ENCODE measurements around the gene ADAM10.

ADAM10 gene

DNA sequence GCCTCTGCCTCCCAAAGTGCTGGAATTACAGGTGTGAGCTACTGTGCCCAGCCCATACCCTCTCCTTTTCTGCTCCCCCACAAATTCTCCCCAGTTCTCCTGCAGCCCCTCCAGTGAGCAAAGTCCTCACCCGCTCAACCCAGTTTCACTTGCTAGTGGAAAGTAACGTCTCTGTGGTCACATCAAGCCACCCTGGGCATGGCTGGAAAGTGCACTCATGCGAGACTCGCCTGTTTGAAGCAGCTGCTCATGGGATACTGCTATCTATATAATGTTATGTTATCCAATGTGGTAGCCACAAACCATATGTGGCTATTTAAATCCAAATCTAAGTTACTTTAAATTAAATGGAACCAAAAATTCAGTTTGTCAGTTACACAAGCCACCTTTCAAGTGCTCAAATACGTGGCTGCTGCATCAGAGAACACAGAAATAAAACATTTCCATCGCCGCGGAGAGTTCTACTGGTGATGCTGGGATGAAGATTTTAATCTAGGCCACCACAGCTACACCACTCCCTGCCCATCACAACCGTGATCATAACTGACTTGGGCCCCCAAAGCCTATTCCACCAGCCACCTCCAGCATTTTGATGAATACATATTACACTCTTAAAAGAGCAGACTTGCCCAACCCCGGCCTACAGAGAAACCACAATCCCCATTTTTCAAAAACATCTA is 198.3 kb downstream of the ADAM10 start:
- peak; percentile 39 for DNase-seq (ENCODE audit: low spot score)

DNA sequence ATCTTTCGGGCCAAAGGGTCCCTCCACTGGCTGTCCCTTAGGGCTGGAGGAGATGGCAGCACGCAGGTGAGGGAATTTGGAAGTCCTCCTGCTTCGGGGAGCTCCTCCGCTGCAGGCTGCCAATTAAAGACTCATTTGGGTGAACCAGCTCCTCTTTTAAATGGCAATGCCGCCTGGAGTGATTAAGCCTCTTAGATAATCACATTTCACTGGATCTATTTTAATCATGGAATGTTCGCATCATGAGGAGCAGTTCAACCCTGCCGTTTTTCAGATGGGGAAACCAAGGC is 199.8 kb downstream of the ADAM10 start:
- DNase-seq (ENCODE audit: low spot score), result no peak

DNA sequence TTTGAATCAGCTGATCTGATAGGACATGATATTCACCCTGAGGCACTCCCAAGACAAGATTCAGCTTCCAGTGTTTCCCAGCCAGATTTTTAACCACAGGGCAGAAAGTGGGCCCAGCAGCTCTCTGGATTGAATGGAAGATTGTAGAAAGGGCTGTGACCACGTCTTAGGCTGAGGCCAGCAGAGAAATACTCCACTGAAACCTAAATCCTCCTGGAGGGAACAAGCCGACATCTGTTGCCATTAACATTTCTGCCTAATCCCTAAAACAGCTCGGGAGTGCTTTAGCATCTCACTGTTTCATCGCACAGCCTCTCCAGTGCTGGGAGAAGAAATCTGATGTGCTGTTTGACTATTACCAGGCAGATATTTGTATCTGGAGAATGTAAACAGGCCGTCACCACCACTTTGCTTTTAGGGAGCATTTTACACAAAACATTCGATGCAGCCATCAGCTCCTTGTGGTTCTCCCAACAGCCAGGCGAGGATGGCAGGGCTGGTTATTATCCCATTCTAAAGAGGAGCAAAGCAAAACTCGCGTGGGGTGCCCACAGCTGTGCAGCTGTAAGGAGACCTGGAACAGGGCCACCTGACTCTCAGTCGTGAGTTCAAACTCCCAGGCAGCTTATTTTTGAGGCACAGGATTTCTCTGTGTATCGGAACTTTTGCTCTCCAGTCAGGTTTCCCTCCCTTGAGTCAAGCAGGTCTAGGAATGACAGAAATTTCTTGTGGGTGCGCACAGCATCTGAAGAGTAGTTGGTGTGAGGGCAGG is 200.3 kb downstream of the ADAM10 start:
- DNase-seq (ENCODE audit: low spot score), result no peak

DNA sequence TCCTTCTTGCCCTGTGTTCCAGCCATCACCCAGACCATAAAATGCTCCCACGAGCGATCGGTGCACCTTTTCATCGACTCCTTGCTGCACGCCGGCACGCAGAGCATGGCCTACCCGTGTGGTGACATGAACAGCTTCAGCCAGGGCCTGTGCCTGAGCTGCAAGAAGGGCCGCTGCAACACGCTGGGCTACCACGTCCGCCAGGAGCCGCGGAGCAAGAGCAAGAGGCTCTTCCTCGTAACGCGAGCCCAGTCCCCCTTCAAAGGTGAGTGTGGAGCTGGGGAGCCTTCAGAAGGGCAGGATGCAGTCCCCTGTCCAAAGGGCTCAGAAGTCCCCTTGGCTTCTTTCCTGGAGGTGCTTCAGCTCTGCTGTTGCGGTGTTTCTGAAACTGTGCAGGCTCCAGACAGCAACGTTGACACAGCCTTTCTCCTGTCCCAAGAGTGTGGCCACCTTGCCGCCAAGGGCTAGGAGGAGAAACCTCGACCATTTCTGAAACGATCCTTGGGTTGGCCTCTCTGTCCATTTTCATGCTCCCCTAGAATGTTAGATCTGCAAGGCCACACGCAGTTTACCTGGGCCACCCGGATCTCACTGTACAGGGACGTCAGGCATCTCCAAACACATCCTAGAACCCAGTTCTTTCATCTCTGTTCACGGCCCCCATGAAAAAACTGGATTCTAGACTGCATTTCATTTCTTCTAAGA is 201.0 kb downstream of the ADAM10 start:
- DNase-seq (ENCODE audit: low spot score), result no peak

DNA sequence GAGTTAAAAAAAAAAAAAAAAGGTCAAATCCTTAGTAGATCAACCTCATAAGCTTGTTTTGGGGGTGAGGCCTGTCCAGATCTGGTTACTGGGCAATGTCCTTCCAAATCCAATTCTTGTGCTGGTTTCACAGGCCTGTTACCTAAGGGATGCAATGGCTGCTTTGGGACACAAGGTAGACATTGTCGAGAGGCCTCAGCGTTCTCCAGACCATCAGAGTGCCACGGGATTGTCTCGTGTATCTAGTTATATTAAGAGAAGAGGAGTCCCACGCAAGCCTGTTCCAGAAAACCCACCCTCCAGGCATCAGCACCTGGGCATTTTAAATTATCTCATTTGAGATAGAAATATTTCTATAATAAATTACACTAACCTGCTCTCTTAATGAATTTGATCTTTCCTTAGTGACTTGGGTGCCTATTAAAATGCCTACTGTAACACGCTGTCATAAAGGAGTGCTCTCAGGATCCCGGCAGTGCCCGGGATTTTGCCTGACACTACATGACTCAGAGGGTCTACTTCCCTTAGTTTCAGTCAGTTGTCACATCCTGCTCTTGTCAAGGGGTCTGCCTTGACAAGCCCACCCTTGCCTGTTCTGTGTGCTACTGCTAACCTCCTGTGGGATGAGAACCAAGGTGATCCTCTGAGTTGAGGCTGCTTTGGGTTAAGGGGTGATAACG is 201.7 kb downstream of the ADAM10 start:
- DNase-seq (ENCODE audit: low spot score), result no peak

DNA sequence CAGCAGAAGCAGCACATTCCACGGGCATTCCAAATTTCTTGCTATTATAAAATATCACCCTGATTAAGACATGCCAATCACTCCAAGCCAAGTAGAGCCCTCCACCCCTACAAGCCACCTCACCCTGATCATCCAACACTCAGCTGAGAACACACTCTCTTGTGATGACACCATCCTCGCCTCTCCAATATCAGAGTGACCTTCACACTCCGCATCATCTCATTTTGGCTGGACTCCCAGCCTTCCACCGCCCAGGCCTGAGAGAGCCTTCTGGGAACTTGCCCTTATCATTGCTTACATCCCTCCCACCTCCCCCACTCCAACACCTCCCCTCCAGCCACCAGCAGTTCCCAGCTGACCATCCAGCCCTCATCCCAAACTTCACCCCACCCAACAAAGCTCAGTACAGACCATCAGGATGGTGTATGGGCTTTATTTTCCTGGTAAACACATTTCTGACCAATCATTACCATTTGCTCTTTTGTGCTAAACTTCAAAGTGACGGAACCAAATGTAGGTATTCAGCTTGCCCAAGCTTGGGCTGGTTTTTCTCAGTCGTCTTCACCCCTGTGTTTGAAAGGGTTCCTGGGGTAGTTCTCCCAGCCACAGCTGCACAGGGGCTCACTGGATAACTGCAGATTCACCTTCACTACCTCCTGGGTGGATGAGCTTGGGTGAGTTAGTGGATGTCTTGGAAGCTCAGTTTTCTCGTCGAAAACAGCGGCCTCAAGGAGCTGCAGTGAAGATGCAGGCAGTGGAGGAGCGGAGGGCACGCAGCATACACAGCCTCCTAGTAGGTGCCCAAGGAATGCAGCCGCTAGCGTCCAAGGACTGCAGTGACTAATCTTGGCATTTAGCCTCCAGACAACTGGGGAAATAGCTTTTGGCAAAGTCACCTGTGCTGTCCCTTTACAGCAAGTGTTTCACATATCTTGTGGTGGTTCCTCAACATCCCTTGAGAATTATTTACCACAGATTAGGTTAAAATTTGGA is 202.6 kb downstream of the ADAM10 start:
- DNase-seq (ENCODE audit: low spot score), result peak; percentile 13

DNA sequence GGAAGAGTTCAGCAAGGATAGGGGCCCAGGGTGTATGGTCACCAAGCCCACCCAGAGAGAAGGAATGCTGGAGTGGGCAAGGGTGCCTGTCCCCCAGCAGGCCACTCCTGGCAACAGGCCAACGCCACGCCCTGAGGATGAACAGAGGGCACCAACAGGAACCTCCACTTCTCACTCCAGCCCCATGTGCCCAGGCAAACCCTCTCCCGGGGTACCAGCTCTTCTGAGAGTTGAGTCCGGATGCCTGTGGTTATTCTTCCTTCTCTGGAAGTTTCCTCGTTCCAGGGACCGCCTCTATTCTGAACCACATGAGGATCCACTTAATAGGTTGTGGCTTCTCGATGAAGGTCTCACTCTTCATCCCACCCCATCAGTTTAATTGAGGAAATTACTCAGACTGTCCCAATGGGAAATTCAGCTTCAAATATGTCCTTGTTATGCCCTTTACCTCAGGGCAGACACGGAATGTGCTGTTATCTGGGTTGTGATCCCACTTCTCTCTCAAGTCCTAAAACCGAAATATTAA is 203.4 kb downstream of the ADAM10 start:
- no peak for DNase-seq (ENCODE audit: low spot score)

DNA sequence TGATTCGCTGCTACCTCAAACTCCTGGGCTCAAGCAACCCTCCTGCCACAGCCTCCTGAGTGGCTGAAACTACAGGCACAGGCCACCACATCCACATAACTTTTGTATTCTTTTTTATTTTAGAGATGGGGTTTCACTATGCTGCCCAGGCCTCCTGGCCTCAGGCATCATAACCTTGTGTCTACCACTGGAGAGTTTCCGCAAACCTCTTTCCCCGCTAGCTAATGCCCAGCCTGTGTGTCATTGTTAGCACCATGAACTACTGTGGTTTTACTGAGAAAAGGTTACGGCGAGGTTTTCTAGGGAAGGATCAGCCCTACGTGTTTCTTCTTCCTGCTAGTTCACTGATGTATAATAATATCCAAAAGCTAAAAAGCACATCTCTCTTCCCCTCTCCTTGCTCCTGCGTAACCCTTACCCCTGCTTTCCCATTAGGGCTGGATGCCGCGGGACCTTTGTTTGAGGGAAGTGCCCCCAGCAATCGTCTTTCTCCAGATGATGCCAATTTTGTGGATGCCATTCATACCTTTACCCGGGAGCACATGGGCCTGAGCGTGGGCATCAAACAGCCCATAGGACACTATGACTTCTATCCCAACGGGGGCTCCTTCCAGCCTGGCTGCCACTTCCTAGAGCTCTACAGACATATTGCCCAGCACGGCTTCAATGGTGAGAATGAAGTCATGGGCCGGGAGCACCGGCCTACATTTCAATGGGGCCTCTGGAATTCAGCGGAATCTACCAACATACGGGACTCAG is 204.0 kb downstream of the ADAM10 start:
- DNase-seq (ENCODE audit: low spot score), result no peak

DNA sequence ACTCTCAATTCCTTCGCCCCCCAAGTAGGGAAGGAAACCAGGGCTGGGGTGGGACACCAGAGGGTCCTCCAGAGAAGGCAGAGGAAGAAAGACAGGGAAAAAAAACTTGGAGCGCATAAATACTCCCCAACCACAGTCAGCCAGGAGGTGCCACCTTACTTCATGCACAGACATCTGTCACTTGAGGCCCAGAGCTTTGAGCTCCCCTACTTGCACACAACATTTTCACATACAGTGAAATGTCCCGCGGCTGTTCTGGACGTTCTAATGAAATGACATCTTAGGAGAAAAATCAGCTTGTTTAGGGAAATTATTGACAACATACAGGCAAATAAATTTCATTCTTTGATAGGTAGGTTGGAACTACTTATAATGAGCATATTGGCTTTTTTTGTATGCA is 204.8 kb downstream of the ADAM10 start:
- no peak for DNase-seq (ENCODE audit: low spot score)

DNA sequence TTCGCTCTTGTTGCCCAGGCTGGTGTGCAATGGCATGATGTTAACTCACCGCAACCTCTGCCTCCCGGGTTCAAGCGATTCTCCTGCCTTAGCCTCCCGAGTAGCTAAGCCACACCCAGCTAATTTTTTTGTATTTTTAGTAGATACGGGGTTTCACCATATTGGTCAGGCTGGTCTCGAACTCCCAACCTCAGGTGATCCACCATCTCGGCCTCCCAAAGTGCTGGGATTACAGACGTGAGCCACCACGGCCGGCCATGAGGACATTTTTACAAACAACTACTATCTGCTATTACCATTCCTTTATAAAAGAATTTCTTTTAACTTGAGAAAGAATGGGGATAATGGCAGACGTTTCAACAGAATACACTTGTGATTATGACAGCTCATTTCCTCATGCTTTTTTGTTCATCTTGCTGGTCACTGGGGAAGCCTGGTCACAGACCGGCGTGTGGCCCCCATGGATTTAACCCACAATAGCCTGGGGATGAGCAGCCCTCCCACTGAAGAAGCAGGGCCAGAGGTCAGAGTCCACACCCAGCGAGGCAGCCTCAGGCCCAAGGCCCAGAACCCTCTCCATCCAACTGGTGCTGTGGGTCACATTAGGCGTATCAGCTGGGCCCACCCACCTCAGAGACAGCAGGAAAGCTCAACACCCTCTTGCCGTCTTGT is 205.7 kb downstream of the ADAM10 start:
- no peak for DNase-seq (ENCODE audit: low spot score)

DNA sequence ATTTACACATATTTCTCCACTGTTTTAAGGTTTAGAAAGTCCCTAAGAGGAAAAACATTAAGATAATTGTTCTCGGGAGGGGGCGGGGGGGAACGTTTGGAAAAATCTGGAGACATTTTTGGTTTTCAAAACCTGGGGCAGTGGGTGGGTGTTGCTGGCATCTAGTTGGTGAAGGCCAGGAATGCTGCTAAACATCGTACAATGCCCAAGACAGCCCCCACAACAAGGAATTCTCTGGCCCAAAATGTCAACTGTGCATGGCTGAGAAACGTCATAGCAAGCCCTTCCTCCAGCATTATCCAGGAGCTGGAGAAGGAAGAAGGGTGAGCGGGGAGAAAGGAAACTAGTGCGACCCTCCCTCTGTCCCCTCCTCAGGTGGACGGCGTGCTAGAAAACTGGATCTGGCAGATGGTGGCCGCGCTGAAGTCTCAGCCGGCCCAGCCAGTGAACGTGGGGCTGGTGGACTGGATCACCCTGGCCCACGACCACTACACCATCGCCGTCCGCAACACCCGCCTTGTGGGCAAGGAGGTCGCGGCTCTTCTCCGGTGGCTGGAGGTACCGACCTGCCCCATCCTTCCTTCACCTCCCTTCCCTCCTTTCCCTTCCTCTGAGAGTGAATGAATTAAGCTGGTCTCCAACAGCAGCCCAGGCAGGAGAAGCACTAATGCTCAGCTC is 208.0 kb downstream of the ADAM10 start:
- no peak for DNase-seq (ENCODE audit: low spot score)

DNA sequence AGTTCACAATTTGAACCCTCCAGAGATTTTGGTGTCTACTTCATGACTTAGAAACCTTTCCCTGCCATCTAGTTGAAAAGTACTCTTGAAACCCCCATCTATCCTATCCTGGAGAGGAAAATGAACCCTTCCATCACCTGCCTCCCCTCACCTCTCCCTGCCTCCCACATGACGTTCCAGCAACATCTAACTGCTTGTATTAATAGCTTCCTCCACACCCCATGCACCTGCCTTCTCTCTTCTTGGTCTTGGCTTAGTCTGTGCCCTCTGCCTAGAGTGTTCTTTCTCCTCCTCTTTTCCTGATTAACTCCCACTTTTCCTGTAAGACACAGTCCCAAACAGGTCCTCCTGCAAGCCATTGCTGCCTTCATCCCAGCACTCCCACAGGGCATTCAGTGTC is 210.0 kb downstream of the ADAM10 start:
- DNase-seq (ENCODE audit: low spot score), result no peak

DNA sequence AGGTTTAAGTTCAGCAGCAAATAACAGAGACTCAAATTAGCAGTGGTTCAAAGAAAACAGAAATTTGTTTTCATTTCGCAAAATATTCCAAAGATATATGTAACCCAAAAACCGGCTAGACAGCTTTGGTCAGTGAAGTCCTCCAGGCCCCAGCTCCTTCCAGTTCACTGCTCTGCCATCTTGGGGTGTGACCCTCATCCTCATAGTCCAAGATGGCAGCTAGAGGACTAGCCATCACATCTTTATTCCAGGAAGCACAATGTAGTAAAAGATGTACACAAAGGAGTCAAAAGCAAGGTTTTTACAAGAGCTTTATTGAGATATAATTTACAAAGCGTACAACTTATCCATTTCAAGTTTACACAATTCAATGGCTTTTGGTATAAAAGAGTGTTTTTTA is 210.6 kb downstream of the ADAM10 start:
- DNase-seq (ENCODE audit: low spot score), result no peak
